ENCODE data around the gene RAB15.
A peak's percentile ranks its signal among the peaks of the same experiment; 100 is the strongest.
"Not testable (repeated sequence)": the region's sequence is repeated elsewhere in the genome, so short reads cannot be mapped to it uniquely, and the experiment has no call there.

RAB15 gene

DNA sequence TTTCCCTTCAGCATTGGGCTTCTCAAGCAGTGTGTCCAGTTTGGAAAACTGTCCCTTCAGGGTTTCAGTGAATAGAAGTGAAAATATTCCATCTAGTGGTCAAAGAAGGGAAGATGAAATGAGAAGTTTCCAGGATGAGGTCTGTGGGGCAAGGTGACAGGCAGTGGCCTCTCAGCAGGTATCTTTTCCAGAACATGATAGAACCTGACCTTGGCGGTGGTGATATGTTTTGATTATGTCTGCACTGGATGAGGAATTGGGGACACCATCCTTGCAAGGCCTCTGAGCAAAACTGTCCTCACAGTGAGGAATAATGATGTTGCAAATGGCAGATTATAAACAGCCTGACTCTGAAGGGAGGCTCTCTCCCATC lies 34.3 kb downstream of the RAB15 start:
- no peak for DNase-seq (ENCODE audit: low spot score)

- peak; percentile 82 for DNase-seq (ENCODE audit: low spot score)
Measured at GRCh38 chr14:64937171-64937820, 34.8 kb downstream of the RAB15 start.

GRCh38 chr14:64935508-64935907 lies 36.6 kb downstream of the RAB15 start:
- DNase-seq (ENCODE audit: low spot score) = no peak

DNA sequence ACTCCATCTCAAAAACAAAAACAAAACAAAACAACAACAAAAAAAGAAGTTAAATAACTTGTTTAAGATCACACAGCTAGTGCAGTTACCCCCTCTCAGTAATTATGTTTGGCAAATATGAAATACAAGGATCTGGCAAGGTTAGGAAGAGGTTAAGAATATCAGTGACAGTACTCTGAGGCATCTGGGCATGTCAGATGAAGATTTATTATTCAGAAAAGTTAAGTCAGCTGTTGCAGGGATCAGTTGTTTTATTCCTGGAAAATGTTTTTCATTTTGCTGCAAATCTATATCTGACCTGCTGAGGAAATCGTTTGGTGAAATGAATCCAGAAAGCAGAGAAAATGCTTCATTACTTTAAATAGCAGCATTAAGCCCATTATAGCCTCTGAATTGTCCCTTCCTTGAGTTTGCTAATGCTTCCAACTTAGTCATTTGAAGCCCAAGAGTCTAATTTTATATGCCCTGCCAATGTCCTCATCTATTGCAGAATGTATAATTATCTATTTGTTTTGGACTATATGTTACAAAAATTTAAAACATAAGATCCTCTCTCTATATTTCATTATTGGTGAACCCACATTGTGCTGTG lies 37.7 kb downstream of the RAB15 start:
- no peak for DNase-seq (ENCODE audit: low spot score)

GRCh38 chr14:64932231-64932630 lies 39.9 kb downstream of the RAB15 start:
- DNase-seq (ENCODE audit: low spot score) = no peak

- DNase-seq (ENCODE audit: low spot score) = no peak
Measured at GRCh38 chr14:64931123-64931522, 41.0 kb downstream of the RAB15 start.

DNA sequence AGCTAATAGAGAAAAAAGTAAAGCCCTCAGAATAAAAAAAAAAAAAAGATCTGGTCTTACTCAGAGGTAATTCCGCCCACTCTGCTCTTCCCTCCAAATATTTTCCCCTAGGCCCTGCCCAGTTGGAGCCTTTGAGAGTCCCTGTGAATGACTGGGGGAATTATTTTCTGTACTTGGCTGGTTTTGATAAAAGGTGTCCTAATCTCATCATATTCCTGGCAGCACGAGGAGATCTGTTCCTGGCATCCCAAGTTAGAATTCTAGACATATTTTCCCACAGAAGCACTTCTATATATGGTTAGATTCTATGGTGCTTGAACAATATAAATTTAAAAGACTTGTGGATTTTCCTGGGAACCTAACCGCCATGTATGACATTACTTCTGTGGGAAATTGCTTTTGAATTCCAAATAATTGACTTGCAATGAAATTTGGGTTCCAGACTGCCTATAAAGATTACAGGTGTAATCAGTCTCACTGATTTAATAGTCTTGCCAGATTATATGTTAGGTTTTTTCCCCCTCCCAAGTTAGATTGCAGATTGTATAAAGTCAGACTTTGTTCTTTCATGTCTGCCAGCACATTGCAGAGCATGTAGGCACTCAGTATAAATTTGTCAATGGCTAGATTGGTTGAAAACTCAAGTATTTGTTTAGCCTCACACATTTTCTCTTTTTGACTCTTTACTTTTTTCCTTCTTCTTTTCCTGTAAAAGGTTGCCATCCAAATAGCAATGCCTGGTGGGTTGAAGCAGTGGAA lies 41.9 kb downstream of the RAB15 start:
- no peak for DNase-seq (ENCODE audit: low spot score)

DNA sequence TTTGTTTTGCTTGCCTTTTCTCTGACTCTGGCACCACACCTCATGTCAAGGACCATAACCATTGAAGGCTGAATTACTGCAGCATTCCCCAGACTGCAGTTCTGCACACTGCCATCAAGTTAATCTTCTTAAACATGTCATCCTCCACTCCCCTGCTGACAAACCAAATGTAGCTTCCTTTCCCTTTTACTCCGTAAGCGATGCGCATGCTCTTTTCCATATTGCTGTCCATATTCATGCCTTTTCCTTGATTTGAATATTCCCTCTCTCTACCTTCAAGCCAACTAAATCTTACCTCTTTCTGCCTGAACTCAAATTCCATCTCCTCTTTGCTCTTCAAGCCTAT lies 43.1 kb downstream of the RAB15 start:
- DNase-seq (ENCODE audit: low spot score) = no peak

GRCh38 chr14:64928239-64929013 lies 43.7 kb downstream of the RAB15 start:
- no peak for DNase-seq (ENCODE audit: low spot score)

DNA sequence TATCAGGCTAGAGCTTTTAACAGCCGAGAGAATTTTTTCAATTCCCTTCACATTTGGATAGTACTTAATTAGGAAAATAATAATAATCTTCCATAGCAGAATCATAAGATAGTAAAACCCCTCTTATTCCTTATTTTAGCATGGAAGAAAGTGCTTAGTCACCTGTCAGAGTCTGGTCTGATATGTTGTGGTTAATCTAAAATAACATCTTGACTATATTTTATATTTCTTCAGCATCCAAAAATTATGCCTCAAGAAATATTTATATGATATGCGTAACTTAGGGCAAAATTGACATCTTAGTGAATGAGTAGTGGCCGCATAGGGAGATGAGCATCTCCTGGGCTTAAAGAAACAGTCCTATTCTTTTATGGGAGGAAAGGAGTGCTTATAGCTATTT lies 45.1 kb downstream of the RAB15 start:
- DNase-seq (ENCODE audit: low spot score) = no peak

- no peak for DNase-seq (ENCODE audit: low spot score)
Measured at GRCh38 chr14:64926398-64926995, 45.6 kb downstream of the RAB15 start.

GRCh38 chr14:64923015-64923414 lies 49.1 kb downstream of the RAB15 start:
- no peak for DNase-seq (ENCODE audit: low spot score)

- no peak for DNase-seq (ENCODE audit: low spot score)
Measured at GRCh38 chr14:64920465-64920864, 51.7 kb downstream of the RAB15 start.

DNA sequence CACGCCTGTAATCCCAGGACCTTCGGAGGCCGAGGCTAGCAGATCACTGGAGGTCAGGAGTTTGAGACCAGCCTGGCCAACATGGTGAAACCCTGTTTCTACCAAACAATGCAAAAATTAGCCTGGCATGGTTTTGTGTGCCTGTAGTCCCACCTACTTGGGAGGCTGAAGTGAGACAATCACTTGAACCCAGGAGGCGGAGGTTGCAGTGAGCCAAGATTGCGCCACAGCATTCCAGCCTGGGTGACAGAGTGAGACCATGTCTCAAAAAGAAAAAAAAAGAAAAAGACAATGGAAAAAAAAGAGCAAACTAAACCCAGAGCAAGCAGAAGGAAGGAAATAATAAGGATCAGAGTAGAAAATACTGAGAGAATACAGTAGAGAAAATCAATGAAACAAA lies 52.5 kb downstream of the RAB15 start:
- no peak for DNase-seq (ENCODE audit: low spot score)

DNA sequence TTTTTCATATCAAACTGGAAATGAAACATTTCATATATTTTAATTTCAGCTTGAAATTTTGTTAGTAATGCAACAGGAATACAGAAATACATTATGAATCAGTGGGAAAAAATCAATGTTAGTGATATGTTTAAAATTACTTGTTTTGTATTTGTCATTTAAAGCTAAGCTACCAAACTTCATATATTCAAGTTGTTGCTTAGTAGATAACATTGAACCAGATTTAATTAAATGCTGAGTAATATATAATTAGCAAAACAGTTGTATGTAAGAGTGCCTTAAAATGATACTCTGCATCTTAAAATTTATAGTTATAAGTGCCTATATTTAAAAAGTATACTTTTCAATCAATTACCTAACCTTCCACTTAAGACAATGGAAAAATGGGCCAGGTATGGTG lies 52.9 kb downstream of the RAB15 start:
- DNase-seq (ENCODE audit: low spot score) = no peak

- no peak for DNase-seq (ENCODE audit: low spot score)
Measured at GRCh38 chr14:64918216-64918615, 53.9 kb downstream of the RAB15 start.

DNA sequence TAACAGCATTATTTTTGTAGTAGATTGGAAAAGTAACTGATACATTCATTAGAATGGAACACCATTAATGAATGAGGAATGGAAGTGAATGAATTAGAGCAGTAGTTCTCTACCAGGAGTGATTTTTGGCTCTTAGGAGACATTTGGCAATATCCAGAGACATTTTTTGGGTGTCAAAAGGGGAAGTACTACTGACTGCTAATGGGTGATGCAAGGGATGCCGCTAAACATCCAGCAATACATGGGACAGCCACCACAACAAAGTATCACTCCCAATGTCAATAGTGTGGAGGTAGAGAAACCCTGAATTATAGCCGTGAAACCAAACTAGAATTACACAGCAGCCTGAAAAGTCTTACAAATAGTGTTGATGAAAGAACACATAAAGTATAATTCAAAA lies 56.3 kb downstream of the RAB15 start:
- DNase-seq (ENCODE audit: low spot score) = no peak

DNA sequence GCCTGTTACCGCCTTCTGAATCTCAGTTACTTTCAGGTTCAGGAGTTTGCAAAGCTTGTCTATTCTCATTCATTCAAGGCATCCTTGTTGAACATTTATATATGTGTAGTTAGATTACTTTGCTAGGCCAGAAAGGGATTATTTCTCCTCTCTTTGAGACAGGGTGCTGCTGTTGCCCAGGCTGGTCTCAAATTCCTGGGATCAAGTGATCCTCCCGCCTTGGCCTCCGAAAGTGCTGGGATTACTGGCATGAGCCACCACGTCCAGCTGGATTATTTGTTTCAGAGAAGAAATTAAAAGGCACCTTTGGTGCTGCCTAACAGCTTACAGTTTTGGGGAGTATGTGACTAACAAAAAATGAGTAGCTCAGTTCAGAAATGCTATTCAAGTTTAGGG lies 57.1 kb downstream of the RAB15 start:
- no peak for DNase-seq (ENCODE audit: low spot score)

- peak; percentile 99 for DNase-seq (ENCODE audit: low spot score)
Measured at GRCh38 chr14:64914237-64915028, 57.7 kb downstream of the RAB15 start, which contains the start of gene CHURC1. CHURC1 (plus strand) TSS chr14:64914455; CDS start chr14:64914496, 41 bp downstream.

DNA sequence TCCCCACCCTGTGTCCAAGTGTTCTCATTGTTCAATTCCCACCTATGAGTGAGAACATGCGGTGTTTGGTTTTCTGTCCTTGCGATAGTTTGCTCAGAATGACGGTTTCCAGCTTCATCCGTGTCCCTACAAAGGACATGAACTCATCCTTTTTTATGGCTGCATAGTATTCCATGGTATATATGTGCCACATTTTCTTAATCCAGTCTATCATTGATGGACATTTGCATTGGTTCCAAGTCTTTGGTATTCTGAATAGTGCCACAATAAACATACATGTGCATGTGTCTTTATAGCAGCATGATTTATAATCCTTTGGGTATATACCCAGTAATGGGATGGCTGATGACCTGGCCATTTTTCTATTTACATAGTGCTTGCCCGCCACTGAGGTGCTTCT lies 58.7 kb downstream of the RAB15 start:
- DNase-seq (ENCODE audit: low spot score) = not testable (repeated sequence)

GRCh38 chr14:64912261-64912660 lies 59.9 kb downstream of the RAB15 start:
- DNase-seq (ENCODE audit: low spot score) = no peak

Measured in COLO829 (cell line).